Natural killer cell (primary cell): Measurements from ENCODE around the gene PPP1R12B. TPM values are rescaled to one million over a fixed set of nuclear protein-coding genes. Genes with fewer than 3 reads are reported as not detected.

ENCODE experiments used
- ATAC-seq, 3 donors: fragments of 150-1000 bp in 2 of 3; fragments of 200-7000 bp in 1 of 3; cut with Tn5 transposase; 1 replicate in 1 of 3; 2 replicates in 2 of 3; pipeline ENCODE4 v1.10.0; 2021; ENCODE audit warnings: mild to moderate bottlenecking in 2 of 3, moderate library complexity in 2 of 3
- DNase-seq, 2 donors: peaks; one replicate each; pipeline versions ENCODE4 v3.0.0 to v3.0.0-alpha.2; 2013 to 2021; ENCODE audit warnings: mixed read lengths in 1 of 2
- H3K27ac ChIP-seq: one replicate; pipeline ENCODE4 v1.5.1; 2013; ENCODE audit warnings: mild to moderate bottlenecking, low read length
- H3K27me3 ChIP-seq: one replicate; pipeline ENCODE4 v1.6.1; 2013; ENCODE audit warnings: low read length; ENCODE audit not compliant: control insufficient read depth, insufficient read depth
- H3K36me3 ChIP-seq: one replicate; pipeline ENCODE4 v1.6.1; 2013; ENCODE audit warnings: low read length; ENCODE audit not compliant: control insufficient read depth, insufficient read depth
- H3K4me1 ChIP-seq: one replicate; pipeline ENCODE4 v1.6.1; 2013; ENCODE audit warnings: low read length; ENCODE audit not compliant: control insufficient read depth, insufficient read depth
- H3K4me3 ChIP-seq: one replicate; pipeline ENCODE4 v1.5.1; 2013; ENCODE audit warnings: low read length
- H3K9me3 ChIP-seq: one replicate; pipeline ENCODE4 v1.6.1; 2013; ENCODE audit warnings: low read length; ENCODE audit not compliant: control insufficient read depth, insufficient read depth
- H3K27ac Mint-ChIP-seq, 2 donors: one replicate each; pipeline ENCODE4 v1.8.0; 2022; ENCODE audit warnings: mild to moderate bottlenecking in 2 of 2, mixed read lengths in 2 of 2, moderate library complexity in 1 of 2
- H3K27me3 Mint-ChIP-seq, 2 donors: one replicate each; pipeline ENCODE4 v1.8.0; 2022; ENCODE audit warnings: low read depth in 2 of 2, mixed read lengths in 2 of 2
- H3K36me3 Mint-ChIP-seq: one replicate; pipeline ENCODE4 v1.8.0; 2022; ENCODE audit warnings: mixed read lengths
- H3K4me1 Mint-ChIP-seq, 2 donors: one replicate each; pipeline ENCODE4 v1.8.0; 2022; ENCODE audit warnings: mixed read lengths in 2 of 2
- H3K4me3 Mint-ChIP-seq: one replicate; pipeline ENCODE4 v1.8.0; 2022; ENCODE audit warnings: mild to moderate bottlenecking, moderate library complexity, mixed read lengths
- H3K9me3 Mint-ChIP-seq, 2 donors: one replicate each; pipeline ENCODE4 v1.8.0; 2022; ENCODE audit warnings: mixed read lengths in 2 of 2
- WGBS: methylation state at CpG from one replicate; pipeline ENCODE4 v1.1.7; 2013; ENCODE audit warnings: missing lambda C conversion rate; ENCODE audit not compliant: insufficient coverage; 5-methylcytosine and 5-hydroxymethylcytosine counted together
- intact Hi-C: fragments of 100-400 bp; cut with micrococcal nuclease; formaldehyde crosslinking; loops from one replicate; pipeline ENCODE4 v1.14.2; 2022
- total RNA-seq, 4 donors: library from RNA; stranded (reverse); fragments of 120-200 nt in 1 of 4; gene quantifications; one replicate each; pipeline versions ENCODE4 v1.2.3 to v1.2.4, GENCODE V29; 2013 to 2022
- TF ChIP-seq, protein P1 (sequence below): fragments of 200-600 bp; IDR thresholded peaks from one replicate; pipeline ENCODE4 v1.8.0; 2022; ENCODE audit warnings: antibody characterized with exemption

The PPP1R12B gene
- total RNA-seq, 3 donors from 2014 or later (not counting 1 experiment from before 2014, with no cell fraction given), result 27.8 to 47.5 (median 46.5) TPM

DNA sequence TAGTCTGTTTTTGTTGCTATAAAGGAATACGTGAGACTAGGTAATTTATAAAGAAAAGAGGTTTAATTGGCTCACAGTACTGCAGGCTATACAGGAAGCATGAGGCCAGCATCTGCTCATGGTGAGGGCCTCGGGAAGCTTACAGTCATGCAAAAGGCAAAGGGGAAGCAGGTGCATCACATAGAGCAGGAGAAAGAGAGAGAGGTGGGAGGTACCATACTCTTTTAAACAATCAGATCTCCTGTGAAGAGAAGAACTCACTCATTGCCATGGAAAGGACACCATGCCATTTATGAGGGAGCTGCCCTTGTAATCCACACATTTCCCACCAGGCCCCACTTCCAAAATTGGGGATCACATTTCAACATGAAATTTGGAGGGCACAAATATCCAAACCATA lies 12.7 kb downstream of the PPP1R12B start:
- Mint-ChIP-seq H3K27me3 (no peaks in the 10 kb centered on the region), H3K4me3 (no peak overlapping the region), H3K9me3 (no peaks in the 10 kb centered on the region), H3K36me3 (no peaks in the 10 kb centered on the region), H3K4me1 (peaks cover 0 to 7% of the 10 kb centered on the region in 2 donors), H3K27ac (no peak overlapping the region)
- intact Hi-C loops, result no loop called here
- no peak overlapping the region for H3K27ac ChIP-seq
- H3K9me3 ChIP-seq, result no peaks in the 10 kb centered on the region
- 100% methylated on average over 2 of the region's 2 CpGs for WGBS
- H3K27me3 ChIP-seq, result no peaks in the 10 kb centered on the region
- H3K4me1 ChIP-seq, result no peaks in the 10 kb centered on the region
- DNase-seq (no peak), ATAC-seq (no peak)
- TF ChIP-seq, protein P1, sequence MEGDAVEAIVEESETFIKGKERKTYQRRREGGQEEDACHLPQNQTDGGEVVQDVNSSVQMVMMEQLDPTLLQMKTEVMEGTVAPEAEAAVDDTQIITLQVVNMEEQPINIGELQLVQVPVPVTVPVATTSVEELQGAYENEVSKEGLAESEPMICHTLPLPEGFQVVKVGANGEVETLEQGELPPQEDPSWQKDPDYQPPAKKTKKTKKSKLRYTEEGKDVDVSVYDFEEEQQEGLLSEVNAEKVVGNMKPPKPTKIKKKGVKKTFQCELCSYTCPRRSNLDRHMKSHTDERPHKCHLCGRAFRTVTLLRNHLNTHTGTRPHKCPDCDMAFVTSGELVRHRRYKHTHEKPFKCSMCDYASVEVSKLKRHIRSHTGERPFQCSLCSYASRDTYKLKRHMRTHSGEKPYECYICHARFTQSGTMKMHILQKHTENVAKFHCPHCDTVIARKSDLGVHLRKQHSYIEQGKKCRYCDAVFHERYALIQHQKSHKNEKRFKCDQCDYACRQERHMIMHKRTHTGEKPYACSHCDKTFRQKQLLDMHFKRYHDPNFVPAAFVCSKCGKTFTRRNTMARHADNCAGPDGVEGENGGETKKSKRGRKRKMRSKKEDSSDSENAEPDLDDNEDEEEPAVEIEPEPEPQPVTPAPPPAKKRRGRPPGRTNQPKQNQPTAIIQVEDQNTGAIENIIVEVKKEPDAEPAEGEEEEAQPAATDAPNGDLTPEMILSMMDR, result no peak
- no peaks in the 10 kb centered on the region for H3K36me3 ChIP-seq
- no peak overlapping the region for H3K4me3 ChIP-seq

DNA sequence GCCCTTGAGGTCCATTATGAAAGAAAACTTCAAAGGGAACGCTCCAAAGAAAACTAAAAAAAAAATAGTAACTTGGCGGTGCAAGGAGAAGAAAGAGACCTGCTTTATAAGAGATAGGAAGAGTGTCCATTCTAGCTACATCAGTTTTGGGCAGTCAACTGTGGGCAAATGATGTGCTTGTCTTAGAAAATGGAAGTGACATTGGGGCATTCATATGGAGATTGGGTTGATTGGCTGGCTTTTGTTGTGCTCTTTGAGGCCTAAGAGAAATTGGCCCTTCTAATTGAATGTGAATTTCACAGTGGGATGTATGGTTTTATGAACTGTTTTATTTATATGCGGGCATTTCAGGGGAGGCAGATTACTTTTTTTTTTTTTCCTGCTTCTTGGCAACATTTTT lies 13.2 kb downstream of the PPP1R12B start:
- WGBS, result 96% methylated on average over 3 of the region's 3 CpGs
- H3K4me3 ChIP-seq, result no peak overlapping the region
- intact Hi-C loops, result no loop called here
- no peaks in the 10 kb centered on the region for H3K9me3 Mint-ChIP-seq
- H3K27ac ChIP-seq, result no peak overlapping the region
- no peaks in the 10 kb centered on the region for H3K36me3 Mint-ChIP-seq
- H3K27me3 Mint-ChIP-seq, result no peaks in the 10 kb centered on the region
- H3K36me3 ChIP-seq, result no peaks in the 10 kb centered on the region
- H3K4me1 ChIP-seq, result no peaks in the 10 kb centered on the region
- no peaks in the 10 kb centered on the region for H3K27me3 ChIP-seq
- H3K4me3 Mint-ChIP-seq, result no peak overlapping the region
- no peaks in the 10 kb centered on the region for H3K9me3 ChIP-seq
- peaks cover 0 to 7% of the 10 kb centered on the region in 2 donors for H3K4me1 Mint-ChIP-seq
- no peak overlapping the region for H3K27ac Mint-ChIP-seq
- DNase-seq, result no peak
- TF ChIP-seq, protein P1, result no peak
- no peak for ATAC-seq

DNA sequence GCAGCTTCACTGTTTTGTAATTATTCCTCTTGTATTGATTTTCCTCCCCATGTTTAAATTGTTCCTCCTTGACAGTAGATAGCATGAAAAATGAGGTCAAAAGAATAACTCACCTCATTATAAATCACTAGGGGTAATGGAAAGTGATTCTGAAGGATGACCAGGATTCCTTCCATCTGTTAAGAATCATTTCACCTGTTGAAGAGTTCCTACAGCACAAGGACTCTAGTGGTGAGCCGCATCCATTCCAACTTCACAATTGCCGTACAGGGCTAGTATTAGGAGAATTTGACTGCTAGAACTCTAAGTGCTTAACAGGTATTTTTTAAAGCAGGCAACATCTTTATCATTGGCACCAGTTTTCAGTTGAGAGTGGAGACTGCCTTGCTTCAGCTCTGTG lies 13.7 kb downstream of the PPP1R12B start:
- no peaks in the 10 kb centered on the region for H3K36me3 Mint-ChIP-seq
- H3K9me3 Mint-ChIP-seq, result no peaks in the 10 kb centered on the region
- TF ChIP-seq, protein P1, result no peak
- no peaks in the 10 kb centered on the region for H3K36me3 ChIP-seq
- H3K4me3 ChIP-seq, result no peak overlapping the region
- no peaks in the 10 kb centered on the region for H3K27me3 Mint-ChIP-seq
- ATAC-seq, result no peak
- H3K9me3 ChIP-seq, result no peaks in the 10 kb centered on the region
- no peak overlapping the region for H3K4me3 Mint-ChIP-seq
- intact Hi-C loops, result no loop called here
- H3K27ac ChIP-seq, result no peak overlapping the region
- H3K27me3 ChIP-seq, result no peaks in the 10 kb centered on the region
- no peak overlapping the region for H3K27ac Mint-ChIP-seq
- DNase-seq, result no peak
- WGBS, result 100% methylated on average over 2 of the region's 2 CpGs
- H3K4me1 ChIP-seq, result no peaks in the 10 kb centered on the region
- peaks cover 0 to 7% of the 10 kb centered on the region in 2 donors for H3K4me1 Mint-ChIP-seq

DNA sequence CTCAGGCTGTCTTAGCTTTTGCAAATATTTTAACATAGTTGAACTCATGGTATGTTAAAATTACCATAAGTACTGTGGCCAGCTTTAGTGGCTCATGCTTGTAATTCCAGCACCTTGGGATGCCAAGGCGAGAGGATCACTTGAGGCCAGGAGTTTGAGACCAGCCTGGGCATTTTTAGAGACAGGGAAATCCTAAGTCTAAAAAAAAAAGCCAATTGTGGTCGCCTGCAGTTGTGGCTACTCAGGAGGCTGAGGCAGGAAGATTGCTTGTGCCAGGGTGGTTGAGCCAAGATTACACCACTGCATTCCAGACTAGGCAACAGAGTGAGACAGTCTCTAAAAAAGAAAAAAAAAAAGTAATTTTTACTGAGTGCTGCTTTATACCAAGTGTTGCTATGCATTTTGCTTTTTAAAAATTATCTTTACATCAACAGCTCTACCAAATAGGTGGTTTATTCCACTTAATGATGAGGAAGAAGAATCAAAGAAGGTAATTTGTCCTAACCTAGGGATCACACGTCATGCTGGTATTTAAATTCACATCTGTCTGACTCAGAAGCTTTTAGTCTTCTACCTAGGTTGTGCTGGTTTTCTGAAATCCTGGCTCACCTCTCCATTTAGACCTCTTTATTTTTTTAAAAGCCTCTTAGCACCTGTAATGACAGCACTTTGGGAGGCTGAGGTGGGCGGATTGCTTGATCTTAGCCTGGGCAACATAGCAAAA lies 16.8 kb downstream of the PPP1R12B start:
- Mint-ChIP-seq H3K9me3 (no peaks in the 10 kb centered on the region), H3K36me3 (no peaks in the 10 kb centered on the region), H3K27ac (no peak overlapping the region), H3K4me1 (peaks cover 0 to 7% of the 10 kb centered on the region in 2 donors), H3K4me3 (no peak overlapping the region), H3K27me3 (no peaks in the 10 kb centered on the region)
- ATAC-seq, result no peak
- Histone ChIP-seq H3K9me3 (no peaks in the 10 kb centered on the region), H3K27me3 (no peaks in the 10 kb centered on the region), H3K27ac (no peak overlapping the region), H3K4me1 (no peaks in the 10 kb centered on the region), H3K4me3 (no peak overlapping the region), H3K36me3 (no peaks in the 10 kb centered on the region)
- intact Hi-C loops, result no loop called here
- no peak for DNase-seq
- WGBS, result 81% methylated on average over 4 of the region's 4 CpGs
- TF ChIP-seq, protein P1, result no peak
